GM13976 (cell line): ENCODE measurements around the gene MANEAL.

Source experiments
- DNase-seq: peaks from one replicate; pipeline ENCODE4 v3.0.0; 2012; ENCODE audit warnings: low spot score
- CTCF ChIP-seq: IDR thresholded peaks from 2 replicates; pipeline ENCODE4 v1.5.1; 2012; ENCODE audit warnings: borderline replicate concordance, mild to moderate bottlenecking; ENCODE audit not compliant: insufficient read depth; ENCODE audit errors: extremely low read depth, missing control alignments, control extremely low read depth
- in situ Hi-C: fragments of 300-500 bp; cut with MboI; formaldehyde crosslinking; loops from one replicate; pipeline ENCODE4 v1.12.0; 2022; ENCODE audit warnings: low sequenced_read_pairs, mixed read lengths, inconsistent platforms; ENCODE audit not compliant: unreplicated experiment

Gene MANEAL

GRCh38 chr1:37792943-37793686 is 532 bp upstream of the MANEAL start:
- DNase-seq: no peak
- no peak for TF ChIP-seq CTCF
- in situ Hi-C loops: no loop called here

- TF ChIP-seq CTCF: no peak
- DNase-seq: no peak
- in situ Hi-C loops: no loop called here
Observed at GRCh38 chr1:37794372-37795339, 1.0 kb downstream of the MANEAL start.

- DNase-seq: peak; percentile 63
- in situ Hi-C loops: no loop called here
- no peak for TF ChIP-seq CTCF
Observed at GRCh38 chr1:37795340-37796125, 1.9 kb downstream of the MANEAL start.

GRCh38 chr1:37797750-37798345 is 4.2 kb downstream of the MANEAL start:
- in situ Hi-C loops: no loop called here
- DNase-seq: no peak
- no peak for TF ChIP-seq CTCF

- no peak for DNase-seq
- in situ Hi-C loops: no loop called here
- TF ChIP-seq CTCF: no peak
Observed at GRCh38 chr1:37802439-37802838, 8.8 kb downstream of the MANEAL start.

GRCh38 chr1:37807220-37807554 is 13.5 kb downstream of the MANEAL start:
- in situ Hi-C loops: no loop called here
- TF ChIP-seq CTCF: no peak
- no peak for DNase-seq
